Neural progenitor cell (in vitro differentiated cells): Measurements from ENCODE around the gene LHCGR.

Source experiments
- CTCF ChIP-seq: fragments of 200-600 bp; sonication (generic); IDR thresholded peaks from 2 replicates; pipeline ENCODE4 v1.5.1; 2017; ENCODE audit warnings: antibody characterized with exemption, mild to moderate bottlenecking
- EZH2 ChIP-seq: fragments of 200-600 bp; sonication (generic); IDR thresholded peaks from 2 replicates; pipeline ENCODE4 v1.6.1; 2017; ENCODE audit warnings: antibody characterized with exemption, mild to moderate bottlenecking, moderate library complexity

DNA sequence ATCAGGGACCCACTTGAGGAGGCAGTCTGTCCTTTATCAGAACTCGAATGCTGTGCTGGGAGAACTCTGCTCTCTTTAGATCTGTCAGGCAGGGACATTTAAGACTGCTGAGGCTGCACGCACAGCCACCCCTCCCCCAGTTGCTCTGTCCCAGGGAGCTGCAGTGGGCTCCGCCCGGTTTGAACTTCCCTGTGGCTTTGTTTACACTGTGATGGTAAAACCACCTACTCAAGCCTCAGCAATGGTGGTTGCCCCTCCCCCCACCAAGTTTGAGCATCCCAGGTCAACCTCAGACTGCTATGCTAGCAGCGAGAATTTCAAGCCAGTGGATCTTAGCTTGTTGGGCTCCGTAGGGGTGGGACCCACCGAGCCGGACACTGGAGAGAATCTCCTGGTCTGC, 11.8 kb upstream of the LHCGR start:
- TF ChIP-seq CTCF (no peak), EZH2 (no peak)
